ENCODE measurements around the gene MPZL2.
A peak's percentile ranks its signal among the peaks of the same experiment; 100 is the strongest.

The MPZL2 gene

DNA sequence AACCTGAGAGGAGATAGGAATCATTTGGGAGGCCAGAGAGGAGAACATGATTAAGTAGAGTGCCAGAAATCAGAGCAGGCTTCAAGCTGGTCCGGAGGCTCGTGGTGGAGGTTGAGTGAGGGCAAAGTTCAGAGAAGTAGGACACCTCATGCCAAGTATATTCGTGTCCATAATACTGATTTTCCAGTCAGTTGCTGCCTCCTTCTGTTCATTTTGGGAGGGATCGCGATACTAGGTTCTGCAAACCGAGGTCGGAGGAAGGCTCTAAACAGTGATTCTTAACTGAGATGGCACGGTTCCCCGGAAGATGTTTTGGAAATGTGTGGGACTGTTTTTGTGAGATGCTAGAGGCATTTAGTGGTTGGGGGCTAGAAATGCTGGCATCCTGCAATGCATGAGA lies 26.8 kb upstream of the MPZL2 start:
- Histone ChIP-seq H3K36me3 (ENCODE audit: control insufficient read depth, insufficient read depth, low read length) (no peaks in the 10 kb centered on the region), H3K4me3 (replicated peaks; ENCODE audit: low read depth, low read length) (no peak overlapping the region), H3K27me3 (replicated peaks; ENCODE audit: control insufficient read depth, insufficient read depth, low read length) (no peaks in the 10 kb centered on the region)
- no peak for DNase-seq (ENCODE audit: extremely low read depth, insufficient read length)
- TF ChIP-seq, protein P1, sequence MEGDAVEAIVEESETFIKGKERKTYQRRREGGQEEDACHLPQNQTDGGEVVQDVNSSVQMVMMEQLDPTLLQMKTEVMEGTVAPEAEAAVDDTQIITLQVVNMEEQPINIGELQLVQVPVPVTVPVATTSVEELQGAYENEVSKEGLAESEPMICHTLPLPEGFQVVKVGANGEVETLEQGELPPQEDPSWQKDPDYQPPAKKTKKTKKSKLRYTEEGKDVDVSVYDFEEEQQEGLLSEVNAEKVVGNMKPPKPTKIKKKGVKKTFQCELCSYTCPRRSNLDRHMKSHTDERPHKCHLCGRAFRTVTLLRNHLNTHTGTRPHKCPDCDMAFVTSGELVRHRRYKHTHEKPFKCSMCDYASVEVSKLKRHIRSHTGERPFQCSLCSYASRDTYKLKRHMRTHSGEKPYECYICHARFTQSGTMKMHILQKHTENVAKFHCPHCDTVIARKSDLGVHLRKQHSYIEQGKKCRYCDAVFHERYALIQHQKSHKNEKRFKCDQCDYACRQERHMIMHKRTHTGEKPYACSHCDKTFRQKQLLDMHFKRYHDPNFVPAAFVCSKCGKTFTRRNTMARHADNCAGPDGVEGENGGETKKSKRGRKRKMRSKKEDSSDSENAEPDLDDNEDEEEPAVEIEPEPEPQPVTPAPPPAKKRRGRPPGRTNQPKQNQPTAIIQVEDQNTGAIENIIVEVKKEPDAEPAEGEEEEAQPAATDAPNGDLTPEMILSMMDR (IDR thresholded peaks at IDR 0.05; ENCODE audit: insufficient read depth, low read length, poor library complexity, severe bottlenecking) = peak; percentile 25

- DNase-seq (ENCODE audit: extremely low read depth, insufficient read length) = no peak
- Histone ChIP-seq H3K4me3 (replicated peaks; ENCODE audit: low read depth, low read length) (no peak overlapping the region), H3K27me3 (replicated peaks; ENCODE audit: control insufficient read depth, insufficient read depth, low read length) (no peaks in the 10 kb centered on the region), H3K36me3 (ENCODE audit: control insufficient read depth, insufficient read depth, low read length) (no peaks in the 10 kb centered on the region)
- TF ChIP-seq, protein P1 (IDR thresholded peaks at IDR 0.05; ENCODE audit: insufficient read depth, low read length, poor library complexity, severe bottlenecking) = no peak
Measured at GRCh38 chr11:118289401-118289800, 25.3 kb upstream of the MPZL2 start.

GRCh38 chr11:118287006-118287405 lies 22.9 kb upstream of the MPZL2 start:
- H3K27me3 ChIP-seq (replicated peaks; ENCODE audit: control insufficient read depth, insufficient read depth, low read length) = no peaks in the 10 kb centered on the region

DNA sequence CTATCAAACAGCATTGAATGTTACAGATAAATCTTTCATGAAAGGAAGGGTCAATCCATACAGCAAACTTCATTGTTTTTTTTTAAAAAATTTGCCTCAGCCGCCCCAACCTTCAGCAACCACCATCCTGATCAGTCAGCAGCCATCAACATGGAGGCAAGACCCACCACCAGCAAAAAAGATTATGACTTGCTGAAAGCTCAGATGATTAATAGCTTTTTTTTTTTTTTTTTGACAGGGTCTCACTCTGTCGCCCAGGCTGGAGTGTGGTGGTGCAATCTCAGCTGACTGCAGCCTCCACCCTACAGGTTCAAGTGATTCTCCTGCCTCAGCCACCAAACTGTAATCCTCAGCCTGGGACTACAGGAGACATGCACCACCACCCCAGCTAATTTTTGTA lies 22.4 kb upstream of the MPZL2 start:
- no peak overlapping the region for H3K4me3 ChIP-seq (replicated peaks; ENCODE audit: low read depth, low read length)
- no peak for DNase-seq (ENCODE audit: extremely low read depth, insufficient read length)
- TF ChIP-seq, protein P1 (IDR thresholded peaks at IDR 0.05; ENCODE audit: insufficient read depth, low read length, poor library complexity, severe bottlenecking) = no peak
- no peaks in the 10 kb centered on the region for H3K36me3 ChIP-seq (ENCODE audit: control insufficient read depth, insufficient read depth, low read length)
- no peaks in the 10 kb centered on the region for H3K27me3 ChIP-seq (replicated peaks; ENCODE audit: control insufficient read depth, insufficient read depth, low read length)

More at GRCh38 chr11:118287006-118287405, 22.9 kb upstream of the MPZL2 start:
- TF ChIP-seq, protein P1 (IDR thresholded peaks at IDR 0.05; ENCODE audit: insufficient read depth, low read length, poor library complexity, severe bottlenecking) = no peak
- no peak overlapping the region for H3K4me3 ChIP-seq (replicated peaks; ENCODE audit: low read depth, low read length)
- no peak for DNase-seq (ENCODE audit: extremely low read depth, insufficient read length)
- H3K36me3 ChIP-seq (ENCODE audit: control insufficient read depth, insufficient read depth, low read length) = no peaks in the 10 kb centered on the region

DNA sequence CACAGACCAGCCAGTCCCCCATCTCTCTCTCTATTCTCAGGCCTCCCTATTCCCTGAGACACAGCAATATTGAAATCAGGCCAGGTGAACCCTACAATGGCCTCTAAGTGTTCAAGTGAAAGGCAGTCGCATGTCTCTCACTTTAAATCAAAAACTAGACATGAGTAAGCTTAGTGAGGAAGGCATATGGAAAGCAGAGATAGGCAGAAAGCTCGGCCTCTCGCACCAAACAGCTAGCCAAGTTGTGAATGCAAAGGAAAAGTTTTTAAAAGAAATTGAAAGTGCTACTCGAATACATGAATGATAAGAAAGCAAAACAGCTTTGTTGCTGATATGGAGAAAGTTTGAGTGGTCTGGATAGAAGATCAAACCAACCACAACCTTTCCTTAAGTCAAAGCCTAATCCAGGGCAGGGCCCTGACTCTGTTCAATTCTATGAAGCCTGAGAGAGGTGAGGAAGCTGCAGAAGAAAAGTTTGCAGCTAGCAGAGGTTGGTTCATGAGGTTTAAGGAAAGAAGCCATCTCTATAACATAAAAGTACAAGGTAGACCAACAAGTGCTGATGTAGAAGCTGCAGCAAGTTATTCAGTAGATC lies 19.8 kb upstream of the MPZL2 start:
- DNase-seq (ENCODE audit: extremely low read depth, insufficient read length) = no peak

More for the DNA sequence above, 19.8 kb upstream of the MPZL2 start:
- TF ChIP-seq, protein P1 (IDR thresholded peaks at IDR 0.05; ENCODE audit: insufficient read depth, low read length, poor library complexity, severe bottlenecking) = no peak
- Histone ChIP-seq H3K36me3 (ENCODE audit: control insufficient read depth, insufficient read depth, low read length) (no peaks in the 10 kb centered on the region), H3K4me3 (replicated peaks; ENCODE audit: low read depth, low read length) (no peak overlapping the region), H3K27me3 (replicated peaks; ENCODE audit: control insufficient read depth, insufficient read depth, low read length) (no peaks in the 10 kb centered on the region)

Data from GM06990 (cell line).